ENCODE data around the gene WDR76.
"Not testable (repeated sequence)": the region's sequence is repeated elsewhere in the genome, so short reads cannot be mapped to it uniquely, and the experiment has no call there.

Gene WDR76

DNA sequence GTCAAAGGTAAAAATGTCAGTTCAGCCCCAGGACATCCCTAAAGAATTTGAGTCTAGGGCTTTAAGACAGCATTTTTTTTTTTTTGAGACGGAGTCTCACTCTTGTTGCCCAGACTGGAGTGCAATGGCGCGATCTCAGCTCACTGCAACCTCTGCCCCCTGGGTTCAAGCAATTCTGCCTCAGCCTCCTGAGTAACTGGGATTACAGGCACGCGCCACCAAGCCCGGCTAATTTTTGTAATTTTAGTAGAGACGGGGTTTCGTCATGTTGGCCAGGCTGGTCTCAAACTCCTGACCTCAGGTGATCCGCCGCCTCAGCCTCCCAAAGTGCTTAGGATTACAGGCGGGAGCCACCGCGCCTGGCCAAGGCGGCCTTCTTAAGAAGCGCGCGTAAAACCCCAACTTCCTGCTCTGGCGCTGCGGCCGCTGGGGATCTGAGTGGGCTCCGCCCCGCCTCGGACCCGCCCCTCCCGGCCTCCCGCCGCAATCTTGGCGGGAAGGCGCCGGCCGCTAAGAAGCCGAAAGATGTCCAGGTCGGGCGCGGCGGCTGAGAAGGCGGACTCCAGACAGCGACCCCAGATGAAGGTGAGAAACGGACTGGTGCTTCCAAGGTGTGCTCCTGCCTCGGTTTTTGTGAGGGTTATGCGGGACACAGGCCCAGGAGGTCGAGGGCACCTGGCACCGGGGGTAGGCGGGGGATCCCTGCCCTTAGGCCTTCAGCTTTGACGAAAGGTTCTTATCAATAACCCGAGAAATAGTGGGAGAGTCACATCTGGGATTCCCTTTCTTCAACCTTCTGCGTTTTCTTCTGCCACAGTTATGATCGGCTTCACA is at the start of gene WDR76:
Gene WDR76 (plus strand): TSS at position 495 of the 834 bp plus-strand sequence. CDS start 31 bp downstream, at position 526.
- DNase-seq (ENCODE audit: low read depth), result peak; percentile 67

DNA sequence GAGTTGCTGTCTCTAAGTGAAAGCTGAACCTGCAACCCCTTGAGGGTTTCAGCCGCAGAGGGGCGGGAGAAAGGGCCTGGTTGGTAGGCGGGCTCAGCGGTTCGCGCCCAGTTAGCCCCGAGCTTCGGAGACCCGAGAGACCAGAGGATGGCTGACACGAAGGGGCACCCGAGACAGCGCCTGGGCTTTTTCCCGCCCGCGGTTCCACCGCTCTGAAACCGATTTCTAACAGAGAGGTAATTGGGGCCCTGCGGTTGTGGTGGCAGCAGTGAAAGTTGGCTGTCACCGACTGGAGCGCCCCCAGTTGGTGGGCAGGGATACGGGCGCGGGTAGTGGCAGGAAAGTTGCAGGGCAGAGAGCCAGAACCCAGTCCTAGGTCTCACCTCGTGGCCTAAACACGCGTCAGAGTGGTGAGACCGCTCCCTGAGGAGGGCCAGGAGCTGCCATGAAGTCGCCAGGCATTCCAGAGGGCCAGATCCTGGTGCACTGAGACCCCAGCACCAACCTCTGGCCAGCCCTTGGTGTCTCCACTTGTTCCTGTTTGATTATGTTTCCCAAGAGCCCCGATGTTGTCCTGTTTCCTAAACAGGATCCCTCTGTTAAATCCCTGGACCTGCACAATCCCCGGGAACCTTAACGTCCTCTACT is 49.4 kb upstream of the WDR76 start:
- peak; percentile 47 for DNase-seq (ENCODE audit: low read depth)

DNA sequence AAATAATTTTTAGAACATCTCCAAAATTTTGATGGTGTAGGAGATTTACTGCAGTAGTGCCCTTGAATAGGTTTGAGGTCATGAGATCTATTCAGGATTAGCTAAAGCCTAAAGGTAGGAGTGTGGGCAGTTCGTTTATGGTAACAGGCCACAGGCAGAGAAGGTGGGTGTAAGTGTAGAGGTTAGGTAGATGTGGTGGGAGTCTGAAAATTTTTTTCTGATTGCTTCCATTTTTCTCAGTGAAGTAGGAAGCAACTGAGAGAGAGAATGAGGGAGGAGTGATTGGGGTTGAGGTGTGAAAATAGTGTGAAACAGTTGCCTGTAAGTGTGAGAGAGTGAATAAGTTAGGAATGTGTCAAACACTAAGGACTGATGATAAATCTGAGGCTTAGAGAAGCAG is 47.8 kb upstream of the WDR76 start:
- no peak for DNase-seq (ENCODE audit: low read depth)

DNA sequence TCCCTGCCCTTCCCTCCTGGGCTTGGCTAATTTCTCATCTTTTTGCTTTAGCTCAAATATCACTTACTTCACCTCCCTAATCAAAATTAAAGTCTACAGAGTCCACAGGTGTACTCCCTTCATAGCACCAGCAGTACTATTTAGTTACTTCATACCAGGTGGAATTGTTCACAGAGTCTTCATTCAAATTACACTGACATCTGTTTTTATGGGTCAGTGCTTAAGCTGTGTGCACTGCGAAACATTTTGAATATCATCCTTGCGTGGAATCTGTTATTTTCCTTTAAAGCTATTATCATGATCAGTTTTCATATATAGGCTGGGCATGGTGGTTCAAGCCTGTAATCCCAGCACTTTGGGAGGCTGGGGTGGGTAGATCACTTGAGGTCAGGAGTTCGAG is 37.4 kb upstream of the WDR76 start:
- no peak for DNase-seq (ENCODE audit: low read depth)

DNA sequence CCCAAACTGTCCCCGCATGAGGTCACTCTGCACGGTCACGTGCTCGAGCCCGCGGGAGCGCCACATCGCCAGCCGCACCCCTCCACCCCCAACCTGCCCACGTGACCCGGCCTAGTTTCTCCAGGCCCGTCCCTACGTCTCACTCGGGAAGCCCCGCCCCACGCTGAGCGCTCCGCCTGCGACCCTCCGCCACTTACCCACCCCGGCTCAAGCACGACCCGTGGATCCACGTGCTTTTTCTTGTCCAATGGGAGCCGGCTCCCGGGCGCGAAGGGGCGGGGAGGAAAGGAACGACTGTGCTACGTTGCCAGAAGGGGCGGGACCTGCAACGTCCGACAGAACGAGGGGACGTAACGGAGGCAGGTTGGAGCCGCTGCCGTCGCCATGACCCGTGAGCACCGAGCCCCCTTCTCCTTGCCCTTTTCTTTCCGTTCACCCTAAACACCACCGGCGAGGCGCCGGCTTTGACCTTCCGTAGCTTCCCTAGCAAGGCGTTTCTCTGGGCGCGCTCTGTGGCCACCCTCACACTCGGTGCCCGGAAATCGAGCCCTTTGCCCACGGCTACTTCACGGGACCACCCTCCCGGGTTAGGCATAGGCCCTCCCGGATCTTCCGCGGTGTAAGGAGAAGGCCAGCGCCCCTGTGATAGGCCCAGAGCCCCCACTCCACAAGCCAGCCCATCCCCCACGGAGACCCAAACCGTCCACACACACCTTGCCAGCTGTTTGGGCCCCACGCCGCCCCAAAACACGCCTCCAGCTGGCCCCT is 34.6 kb upstream of the WDR76 start, which contains the start of gene SERF2:
Gene SERF2 (plus strand): TSS at position 328 of the 768 bp plus-strand sequence. CDS start 57 bp downstream, at position 385.
- peak; percentile 99 for DNase-seq (ENCODE audit: low read depth)

DNA sequence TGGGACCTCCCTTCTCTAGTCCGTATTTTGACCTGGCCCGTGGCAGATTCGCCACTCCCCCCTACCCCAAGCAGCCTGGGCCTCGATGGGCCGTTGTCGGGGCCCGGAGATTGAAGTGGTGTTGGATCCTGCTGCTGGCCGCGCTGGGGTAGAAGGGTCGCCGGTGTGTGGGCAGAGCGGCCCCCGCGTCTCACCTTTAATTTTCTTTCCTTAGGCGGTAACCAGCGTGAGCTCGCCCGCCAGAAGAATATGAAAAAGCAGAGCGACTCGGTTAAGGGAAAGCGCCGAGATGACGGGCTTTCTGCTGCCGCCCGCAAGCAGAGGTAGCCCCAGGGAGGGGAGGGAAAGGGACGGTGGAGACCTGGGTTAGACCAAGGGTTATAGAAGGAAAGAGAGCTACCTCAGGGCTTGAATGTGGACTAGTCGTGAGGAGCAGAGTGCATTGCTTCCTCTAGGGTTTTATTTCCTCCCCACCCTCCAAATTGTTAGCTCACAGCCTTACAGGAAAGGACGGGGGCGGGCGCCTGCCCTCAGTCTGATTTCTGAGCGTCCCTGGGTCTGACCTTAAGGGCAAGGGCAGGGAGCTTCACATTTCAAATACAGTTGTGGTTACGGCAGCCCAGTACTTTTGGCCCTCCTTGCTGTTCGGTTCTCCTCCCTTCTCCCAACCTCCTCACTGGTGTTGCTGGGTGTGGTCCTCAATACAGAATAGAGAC is 33.9 kb upstream of the WDR76 start:
- DNase-seq (ENCODE audit: low read depth), result no peak

DNA sequence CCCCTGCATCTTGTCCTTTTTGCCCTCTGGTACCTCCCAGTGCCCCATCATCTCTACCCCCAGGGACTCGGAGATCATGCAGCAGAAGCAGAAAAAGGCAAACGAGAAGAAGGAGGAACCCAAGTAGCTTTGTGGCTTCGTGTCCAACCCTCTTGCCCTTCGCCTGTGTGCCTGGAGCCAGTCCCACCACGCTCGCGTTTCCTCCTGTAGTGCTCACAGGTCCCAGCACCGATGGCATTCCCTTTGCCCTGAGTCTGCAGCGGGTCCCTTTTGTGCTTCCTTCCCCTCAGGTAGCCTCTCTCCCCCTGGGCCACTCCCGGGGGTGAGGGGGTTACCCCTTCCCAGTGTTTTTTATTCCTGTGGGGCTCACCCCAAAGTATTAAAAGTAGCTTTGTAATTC is 33.2 kb upstream of the WDR76 start:
- DNase-seq (ENCODE audit: low read depth), result no peak

DNA sequence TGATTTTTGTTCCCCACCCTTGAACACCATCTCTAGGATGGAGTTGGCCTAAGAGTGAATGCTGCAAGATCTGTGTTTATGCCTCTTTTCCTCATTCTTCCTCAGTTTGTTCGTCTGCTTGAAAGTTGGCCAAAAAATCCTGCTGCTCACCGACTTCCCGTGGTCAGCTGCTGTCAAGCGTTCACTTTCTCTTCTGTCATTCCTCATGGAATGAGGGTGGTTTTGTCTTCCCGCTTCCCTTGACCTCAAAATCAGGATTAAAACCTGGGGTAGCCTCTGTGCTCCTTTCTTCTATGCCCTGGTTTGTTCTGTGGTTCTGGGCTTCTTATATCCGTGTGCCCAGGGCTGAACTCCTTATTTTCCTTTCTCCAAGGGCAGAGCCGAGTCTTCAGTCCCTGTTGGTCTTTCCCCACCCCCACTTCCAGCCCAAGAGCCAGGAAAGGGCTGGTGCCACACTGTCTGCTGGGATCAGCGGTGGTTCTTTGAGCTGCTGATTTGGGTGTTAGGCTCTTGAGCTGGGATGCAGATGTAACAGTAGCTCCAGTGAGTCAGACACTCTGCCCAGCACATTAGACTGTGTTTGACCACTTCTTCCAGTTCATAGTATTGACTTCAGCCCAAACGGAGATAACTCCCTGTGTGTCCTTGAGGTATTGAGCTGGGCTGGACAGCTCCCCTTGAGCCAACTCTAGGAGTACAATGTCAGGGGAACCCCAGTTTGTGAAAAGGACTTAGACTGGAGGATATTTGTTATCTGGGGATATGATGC is 32.3 kb upstream of the WDR76 start:
- DNase-seq (ENCODE audit: low read depth), result no peak

DNA sequence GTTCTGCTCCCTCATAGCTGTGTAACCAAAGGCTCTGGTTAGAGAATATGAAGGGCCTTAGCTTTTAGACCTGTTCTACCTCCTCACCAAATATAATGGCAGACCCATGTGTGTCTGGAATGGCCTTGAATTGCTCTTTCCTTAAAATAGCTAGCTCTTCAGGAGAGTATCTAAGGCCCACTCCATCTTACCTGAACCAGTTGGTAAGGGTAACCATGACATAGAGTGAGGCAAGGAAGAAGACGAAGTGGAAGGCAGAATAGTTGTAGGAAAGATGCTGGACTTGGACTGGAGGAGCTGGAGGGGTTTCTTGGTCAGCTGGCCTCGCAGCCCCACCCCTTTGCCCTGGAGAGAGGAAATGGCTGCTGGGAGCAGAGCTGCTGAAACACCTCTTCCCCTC is 31.6 kb upstream of the WDR76 start:
- DNase-seq (ENCODE audit: low read depth), result no peak

DNA sequence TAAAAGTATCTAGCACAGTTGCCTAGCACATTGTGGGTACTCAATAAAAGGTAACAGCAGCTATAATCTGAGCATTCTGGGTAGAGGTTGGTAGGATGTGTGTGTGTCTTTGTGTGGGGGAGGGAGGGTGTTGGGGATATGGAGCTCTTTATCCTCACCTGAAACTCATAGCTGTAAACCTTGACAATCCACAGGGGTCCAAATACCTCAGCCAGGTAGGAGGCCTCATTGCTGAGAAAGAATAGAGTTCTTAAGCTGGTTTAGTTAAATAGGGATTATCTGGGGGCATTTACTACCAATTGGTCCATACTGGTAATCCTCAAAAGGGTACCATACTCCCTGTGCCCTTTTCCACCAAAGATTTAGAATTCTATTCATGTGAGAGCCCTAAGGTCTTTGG is 30.8 kb upstream of the WDR76 start:
- no peak for DNase-seq (ENCODE audit: low read depth)

DNA sequence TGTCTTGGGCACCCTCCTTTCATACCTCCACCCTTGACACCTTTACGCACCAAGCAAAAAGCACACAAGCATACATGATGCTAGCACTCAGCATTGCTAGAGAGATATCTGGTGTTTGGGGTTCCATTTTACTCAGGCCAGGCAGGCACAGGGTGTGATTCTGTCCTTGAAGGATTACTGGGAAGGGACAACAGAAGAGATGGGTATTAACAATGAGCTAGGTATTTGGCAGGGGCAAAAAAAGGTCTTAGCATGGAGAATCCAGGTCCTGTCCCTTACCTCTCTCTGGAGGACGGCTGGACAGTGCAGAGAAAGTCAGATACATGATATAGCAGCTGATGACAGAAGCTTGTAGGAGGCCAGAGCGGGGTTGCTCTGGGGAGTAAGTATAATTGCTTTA is 30.2 kb upstream of the WDR76 start:
- no peak for DNase-seq (ENCODE audit: low read depth)

DNA sequence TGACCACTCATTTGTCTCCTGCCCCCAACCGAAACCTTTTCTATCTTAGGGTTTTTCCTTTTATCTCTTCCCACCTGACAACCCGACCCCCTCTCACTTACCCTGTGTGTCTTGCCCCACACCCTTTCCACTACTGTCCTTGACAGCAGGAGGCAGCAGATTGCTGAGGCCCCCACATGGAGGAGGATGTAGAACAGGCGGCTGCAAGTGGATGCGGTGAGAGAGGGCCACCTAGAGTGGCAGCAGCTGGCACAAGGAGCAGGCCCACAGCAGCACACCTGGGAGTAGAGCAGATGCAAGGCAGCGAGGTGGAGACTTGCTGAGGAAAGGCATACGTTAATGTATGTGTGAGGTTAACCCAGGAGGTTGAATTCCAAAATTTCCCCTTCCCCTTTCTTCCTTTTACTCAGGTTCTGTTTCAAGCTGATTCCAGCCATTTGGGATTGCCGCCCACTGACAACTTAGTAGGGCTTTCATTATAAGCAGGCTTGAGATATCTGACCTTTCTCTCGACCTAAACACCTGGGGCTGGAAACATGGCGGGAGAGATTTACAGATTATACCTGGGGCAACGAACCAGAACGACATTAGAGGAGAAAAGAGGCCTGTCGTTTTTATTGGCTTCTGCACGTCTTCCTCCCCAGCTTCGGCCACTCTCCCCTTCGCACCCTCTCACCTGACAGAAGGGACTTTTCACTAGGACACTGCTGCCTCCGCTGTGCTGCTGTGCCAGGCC is 27.4 kb upstream of the WDR76 start:
- no peak for DNase-seq (ENCODE audit: low read depth)

DNA sequence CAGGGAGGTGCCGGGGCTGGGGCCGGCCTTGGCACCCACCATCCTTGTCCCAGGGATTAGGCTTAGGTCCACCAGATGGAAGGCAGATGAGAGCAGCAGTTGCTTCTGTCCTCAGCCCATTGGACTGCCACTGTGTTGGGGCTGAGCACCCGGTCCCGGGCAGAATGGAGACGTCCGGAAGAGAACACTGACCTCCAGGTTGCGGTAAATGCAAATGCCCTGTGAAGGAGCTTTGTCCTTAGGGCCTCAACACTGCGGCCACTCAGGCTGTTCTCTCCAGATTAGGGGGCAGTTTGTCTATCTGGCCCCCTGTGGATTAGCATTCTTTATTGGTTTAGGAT is 26.9 kb upstream of the WDR76 start, which contains the start of gene SERINC4:
Gene SERINC4 (minus strand): TSS at position 276 of the 341 bp plus-strand sequence. CDS start 234 bp downstream, at position 42.
- DNase-seq (ENCODE audit: low read depth), result no peak

DNA sequence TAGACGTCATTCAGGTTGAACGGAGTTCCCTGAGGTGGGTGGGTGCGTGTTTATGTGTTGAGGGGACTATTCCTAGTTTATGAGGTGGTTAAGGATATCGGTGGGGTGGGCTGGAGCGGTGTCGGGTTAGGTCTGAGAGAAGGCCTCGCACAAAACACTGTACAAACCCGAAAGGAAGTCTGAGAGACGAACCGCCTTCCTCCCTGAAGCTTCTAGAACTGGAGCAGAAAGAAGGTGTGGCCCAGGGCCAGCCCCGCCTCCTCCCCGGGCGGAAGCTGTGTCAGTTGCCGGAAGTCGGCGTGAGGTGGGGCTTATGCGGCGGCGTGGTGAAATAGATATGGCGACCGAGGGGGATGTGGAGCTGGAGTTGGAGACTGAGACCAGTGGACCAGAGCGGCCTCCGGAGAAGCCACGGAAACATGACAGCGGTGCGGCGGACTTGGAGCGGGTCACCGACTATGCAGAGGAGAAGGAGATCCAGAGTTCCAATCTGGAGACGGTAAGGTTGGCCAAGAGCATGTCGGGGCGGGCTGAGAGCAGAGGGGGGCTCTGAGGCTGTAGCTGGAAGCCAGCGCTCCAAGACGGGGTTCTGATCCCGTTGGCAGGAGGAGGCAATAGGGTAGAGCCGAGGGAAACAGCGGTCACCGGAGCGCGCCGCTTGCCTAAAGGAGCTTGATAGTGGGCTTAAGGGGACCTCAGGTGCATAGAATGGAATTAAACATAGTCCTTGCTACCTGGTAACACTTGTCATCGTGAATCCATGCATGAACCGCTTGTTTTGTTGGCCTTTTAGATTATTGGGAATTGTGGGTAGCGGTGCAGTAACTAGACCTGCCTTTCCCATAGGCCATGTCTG is 26.3 kb upstream of the WDR76 start, which contains the start of gene HYPK:
Gene HYPK (plus strand): TSS at position 314 of the 856 bp plus-strand sequence. CDS start 24 bp downstream, at position 338.
- DNase-seq (ENCODE audit: low read depth), result peak; percentile 80

DNA sequence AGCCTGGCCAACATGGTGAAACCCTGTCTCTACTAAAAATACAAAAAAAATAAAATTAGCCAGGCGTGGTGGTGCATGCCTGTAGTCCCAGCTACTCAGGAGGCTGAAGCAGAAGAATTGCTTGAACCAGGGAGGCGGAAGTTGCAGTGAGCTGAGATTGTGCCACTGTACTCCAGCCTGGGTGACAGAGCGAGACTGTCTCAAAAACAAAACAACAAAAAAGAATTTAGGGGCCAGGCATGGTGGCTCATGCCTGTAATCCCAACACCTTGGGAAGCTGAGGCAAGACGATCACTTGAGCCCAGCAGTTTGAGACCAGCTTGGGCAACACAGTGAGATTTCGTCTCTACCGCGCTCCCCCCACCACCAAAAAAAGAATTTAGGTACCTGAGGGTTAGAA is 24.1 kb upstream of the WDR76 start:
- not testable (repeated sequence) for DNase-seq (ENCODE audit: low read depth)

DNA sequence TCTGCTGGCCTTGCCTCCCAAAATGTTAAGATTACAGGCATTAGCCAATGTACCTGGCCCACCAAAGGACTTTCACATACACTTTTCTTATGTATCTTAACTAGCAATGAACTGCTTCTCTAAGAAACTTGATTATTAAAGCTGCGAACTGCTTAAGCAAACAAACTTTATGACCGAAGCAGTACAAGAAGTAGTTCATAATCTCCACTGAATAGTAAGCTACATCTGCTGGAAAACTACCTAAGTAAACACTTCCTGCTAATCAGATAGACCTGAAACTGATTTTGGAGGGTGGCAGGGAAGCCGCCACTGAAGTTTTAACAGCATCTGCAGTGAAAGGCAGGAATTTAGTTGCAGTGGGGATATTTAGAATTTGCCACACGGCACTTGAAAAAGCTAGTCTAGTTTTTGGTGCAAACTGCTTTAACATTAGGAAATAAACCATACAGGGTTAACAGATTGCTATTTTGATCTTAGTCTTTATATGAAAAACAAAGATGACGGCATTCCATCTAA is 18.3 kb upstream of the WDR76 start:
- DNase-seq (ENCODE audit: low read depth), result no peak

DNA sequence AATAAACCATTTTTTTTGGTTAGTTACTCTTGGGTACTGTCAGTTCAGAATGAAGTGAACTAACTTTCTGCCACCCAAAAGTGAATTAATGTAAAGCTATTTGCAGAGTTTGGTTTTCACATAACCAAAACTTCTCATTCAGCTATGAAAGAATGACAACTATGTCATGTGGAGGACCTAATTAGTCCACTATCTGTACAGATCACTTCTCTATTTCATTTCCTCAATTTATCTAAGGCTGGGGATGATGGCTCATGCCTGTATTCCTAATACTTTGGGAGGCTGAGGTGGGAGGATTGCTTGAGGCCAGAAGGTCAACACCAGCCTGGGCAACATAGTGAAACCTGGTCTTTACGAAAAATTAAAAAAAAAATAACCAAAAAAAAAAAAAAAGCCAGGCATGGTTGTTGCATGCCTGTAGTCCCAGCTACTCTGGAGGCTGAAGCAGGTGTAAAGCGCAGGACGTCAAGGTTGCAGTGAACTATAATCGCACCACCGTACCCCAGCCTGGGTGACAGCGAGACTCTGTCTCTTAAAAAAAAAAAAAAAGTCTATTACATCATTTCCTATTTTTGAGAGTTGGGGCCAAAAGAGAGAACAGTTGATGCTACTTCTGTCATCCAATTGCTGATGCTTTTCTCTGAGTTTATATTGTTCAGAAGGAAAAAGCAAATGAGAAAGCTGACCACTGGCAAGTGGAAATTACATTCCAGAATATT is 17.7 kb upstream of the WDR76 start:
- no peak for DNase-seq (ENCODE audit: low read depth)

DNA sequence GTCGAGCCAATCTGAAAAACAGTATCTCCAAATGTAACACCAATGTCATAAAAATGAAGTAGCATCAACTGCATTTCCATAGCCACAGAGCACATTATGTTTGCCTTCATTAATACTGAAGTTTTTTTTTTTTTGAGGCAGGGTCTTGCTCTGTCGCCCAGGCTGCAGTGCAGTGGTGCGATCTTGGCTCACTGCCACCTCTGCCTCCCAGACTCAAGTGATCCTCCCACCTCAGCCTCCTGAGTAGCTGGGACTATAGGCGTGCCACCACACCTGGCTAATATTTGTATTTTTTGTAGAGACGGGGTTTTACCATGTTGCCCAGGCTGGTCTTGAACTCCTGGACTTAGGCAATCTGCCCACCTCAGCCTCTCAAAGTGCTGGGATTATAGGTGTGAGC is 11.7 kb upstream of the WDR76 start:
- not testable (repeated sequence) for DNase-seq (ENCODE audit: low read depth)
